Activated T-helper 17 cell treated with anti-CD3 and anti-CD28 coated beads, Interleukin-2, amount 50 U/mL, for 72 hours (primary cell): ENCODE results near the gene ALCAM. TPM values are rescaled to one million over a fixed set of nuclear protein-coding genes. Genes with fewer than 3 reads are reported as not detected.
"Not testable (repeated sequence)": the region's sequence is repeated elsewhere in the genome, so short reads cannot be mapped to it uniquely, and the experiment has no call there.

Experiments
- ATAC-seq: fragments of 150-1000 bp; cut with Tn5 transposase; replicated peaks from 2 replicates; pipeline ENCODE4 v1.10.0; 2021; ENCODE audit warnings: mild to moderate bottlenecking, moderate library complexity
- H3K27ac Mint-ChIP-seq: one replicate; pipeline ENCODE4 v1.8.0; 2022; ENCODE audit warnings: mixed read lengths
- H3K27me3 Mint-ChIP-seq: one replicate; pipeline ENCODE4 v1.8.0; 2022; ENCODE audit warnings: mixed read lengths
- H3K36me3 Mint-ChIP-seq: one replicate; pipeline ENCODE4 v1.8.0; 2022; ENCODE audit warnings: low read depth, mild to moderate bottlenecking, mixed read lengths
- H3K4me1 Mint-ChIP-seq: one replicate; pipeline ENCODE4 v1.8.0; 2022; ENCODE audit warnings: mixed read lengths
- H3K4me3 Mint-ChIP-seq: one replicate; pipeline ENCODE4 v1.8.0; 2022; ENCODE audit warnings: mild to moderate bottlenecking, mixed read lengths
- H3K9me3 Mint-ChIP-seq: one replicate; pipeline ENCODE4 v1.8.0; 2022; ENCODE audit warnings: mixed read lengths
- total RNA-seq, 2 donors: library from RNA; stranded (reverse); gene quantifications; one replicate each; pipeline ENCODE4 v1.2.3, GENCODE V29; 2022

ALCAM gene
- total RNA-seq, 2 donors from 2014 or later: 8.2 to 11.9 TPM

DNA sequence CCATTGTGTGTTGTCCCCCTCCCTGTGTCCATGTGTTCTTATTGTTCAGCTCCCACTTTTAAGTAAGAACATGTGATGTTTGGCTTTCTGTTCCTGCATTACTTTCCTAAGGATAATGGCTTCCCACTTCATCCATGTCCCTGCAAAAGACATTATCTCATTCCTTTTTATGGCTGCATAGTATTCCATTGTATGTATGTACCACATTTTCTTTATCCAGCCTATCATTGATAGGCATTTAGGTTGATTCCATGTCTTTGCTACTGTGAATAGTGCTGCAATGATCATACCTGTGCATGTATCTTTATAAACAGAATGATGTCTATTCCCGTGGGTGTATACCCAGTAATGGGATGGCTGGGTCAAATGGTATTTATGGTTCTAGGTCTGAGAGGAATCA is 23.1 kb downstream of the ALCAM start:
- not testable (repeated sequence) for H3K27me3 Mint-ChIP-seq, H3K36me3 Mint-ChIP-seq, ATAC-seq, H3K4me3 Mint-ChIP-seq, H3K4me1 Mint-ChIP-seq, H3K27ac Mint-ChIP-seq
- peaks cover 11% of the 10 kb centered on the region for H3K9me3 Mint-ChIP-seq

GRCh38 chr3:105392598-105392997 is 25.9 kb downstream of the ALCAM start:
- H3K4me3 Mint-ChIP-seq, H3K4me1 Mint-ChIP-seq, H3K36me3 Mint-ChIP-seq, H3K27ac Mint-ChIP-seq, H3K27me3 Mint-ChIP-seq, ATAC-seq: not testable (repeated sequence)
- H3K9me3 Mint-ChIP-seq: peaks cover 11% of the 10 kb centered on the region

GRCh38 chr3:105394177-105394576 is 27.5 kb downstream of the ALCAM start:
- H3K36me3 Mint-ChIP-seq: no peaks in the 10 kb centered on the region
- no peaks in the 10 kb centered on the region for H3K4me1 Mint-ChIP-seq
- no peaks in the 10 kb centered on the region for H3K27me3 Mint-ChIP-seq
- no peak overlapping the region for H3K4me3 Mint-ChIP-seq
- H3K9me3 Mint-ChIP-seq: peaks cover 11% of the 10 kb centered on the region
- ATAC-seq: no peak
- no peak overlapping the region for H3K27ac Mint-ChIP-seq

- H3K4me1 Mint-ChIP-seq: no peaks in the 10 kb centered on the region
- H3K9me3 Mint-ChIP-seq: no peaks in the 10 kb centered on the region
- no peak overlapping the region for H3K4me3 Mint-ChIP-seq
- no peak overlapping the region for H3K27ac Mint-ChIP-seq
- ATAC-seq: no peak
- no peaks in the 10 kb centered on the region for H3K36me3 Mint-ChIP-seq
- no peaks in the 10 kb centered on the region for H3K27me3 Mint-ChIP-seq
These were observed 31.3 kb downstream of the ALCAM start for GRCh38 chr3:105397974-105398373.

DNA sequence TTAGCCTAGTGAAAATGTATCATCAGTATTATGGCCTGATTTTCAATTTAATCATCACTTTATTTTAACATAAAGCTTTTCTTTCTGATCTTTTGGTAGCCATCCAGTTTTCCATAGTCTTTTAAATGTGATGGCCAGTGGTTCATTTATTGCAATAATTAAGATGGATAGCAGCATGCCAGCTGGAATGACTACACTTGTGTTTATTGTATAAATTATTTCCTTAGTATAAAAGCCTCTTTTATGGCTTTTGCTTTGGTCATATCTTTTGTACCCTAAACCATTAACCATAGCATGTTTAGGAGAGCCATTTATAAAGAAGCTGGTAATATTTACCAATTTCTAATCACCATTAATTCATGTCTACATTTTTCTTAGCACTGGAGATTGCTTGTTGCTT is 31.7 kb downstream of the ALCAM start:
- H3K9me3 Mint-ChIP-seq: peaks cover 2% of the 10 kb centered on the region
- no peak for ATAC-seq
- H3K27ac Mint-ChIP-seq: no peak overlapping the region
- H3K36me3 Mint-ChIP-seq: peaks cover 3% of the 10 kb centered on the region
- H3K4me1 Mint-ChIP-seq: no peaks in the 10 kb centered on the region
- H3K27me3 Mint-ChIP-seq: no peaks in the 10 kb centered on the region
- H3K4me3 Mint-ChIP-seq: no peak overlapping the region

- no peak for ATAC-seq
- H3K4me3 Mint-ChIP-seq: no peak overlapping the region
- H3K27me3 Mint-ChIP-seq: no peaks in the 10 kb centered on the region
- H3K9me3 Mint-ChIP-seq: peaks cover 8% of the 10 kb centered on the region
- H3K27ac Mint-ChIP-seq: no peak overlapping the region
- no peaks in the 10 kb centered on the region for H3K4me1 Mint-ChIP-seq
- H3K36me3 Mint-ChIP-seq: peaks cover 6% of the 10 kb centered on the region
These were observed 32.4 kb downstream of the ALCAM start for GRCh38 chr3:105399062-105399461.

DNA sequence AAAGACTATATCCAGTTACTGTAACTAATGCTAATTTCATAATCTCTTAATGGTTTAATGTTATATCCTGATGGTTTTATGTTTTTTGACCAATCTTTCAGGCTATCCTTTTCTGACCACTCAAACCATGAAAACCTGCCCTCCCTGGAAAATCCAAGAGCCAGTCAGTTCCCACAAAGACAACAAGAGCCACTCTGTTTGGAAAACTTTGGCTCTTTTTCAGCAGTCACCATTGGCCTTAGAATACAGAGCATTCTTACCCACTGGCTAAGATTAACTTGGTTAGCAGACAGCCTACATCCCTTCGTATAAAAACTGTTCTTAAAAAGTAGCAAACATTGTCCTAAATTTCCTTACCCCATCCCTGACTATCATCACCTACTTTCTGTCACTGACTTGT is 32.9 kb downstream of the ALCAM start:
- H3K27me3 Mint-ChIP-seq: no peaks in the 10 kb centered on the region
- peaks cover 10% of the 10 kb centered on the region for H3K9me3 Mint-ChIP-seq
- no peak overlapping the region for H3K4me3 Mint-ChIP-seq
- H3K4me1 Mint-ChIP-seq: no peaks in the 10 kb centered on the region
- no peak overlapping the region for H3K27ac Mint-ChIP-seq
- peaks cover 6% of the 10 kb centered on the region for H3K36me3 Mint-ChIP-seq
- no peak for ATAC-seq

- Mint-ChIP-seq H3K27ac (no peak overlapping the region), H3K36me3 (peaks cover 6% of the 10 kb centered on the region), H3K4me3 (no peak overlapping the region), H3K9me3 (peaks cover 10% of the 10 kb centered on the region), H3K27me3 (no peaks in the 10 kb centered on the region), H3K4me1 (no peaks in the 10 kb centered on the region)
- no peak for ATAC-seq
These were observed 34.5 kb downstream of the ALCAM start for GRCh38 chr3:105401254-105401653.

GRCh38 chr3:105401691-105402149 is 35.0 kb downstream of the ALCAM start:
- no peak overlapping the region for H3K27ac Mint-ChIP-seq
- H3K27me3 Mint-ChIP-seq: no peaks in the 10 kb centered on the region
- H3K9me3 Mint-ChIP-seq: peaks cover 10% of the 10 kb centered on the region
- no peaks in the 10 kb centered on the region for H3K4me1 Mint-ChIP-seq
- H3K36me3 Mint-ChIP-seq: peaks cover 6% of the 10 kb centered on the region
- no peak overlapping the region for H3K4me3 Mint-ChIP-seq
- no peak for ATAC-seq

DNA sequence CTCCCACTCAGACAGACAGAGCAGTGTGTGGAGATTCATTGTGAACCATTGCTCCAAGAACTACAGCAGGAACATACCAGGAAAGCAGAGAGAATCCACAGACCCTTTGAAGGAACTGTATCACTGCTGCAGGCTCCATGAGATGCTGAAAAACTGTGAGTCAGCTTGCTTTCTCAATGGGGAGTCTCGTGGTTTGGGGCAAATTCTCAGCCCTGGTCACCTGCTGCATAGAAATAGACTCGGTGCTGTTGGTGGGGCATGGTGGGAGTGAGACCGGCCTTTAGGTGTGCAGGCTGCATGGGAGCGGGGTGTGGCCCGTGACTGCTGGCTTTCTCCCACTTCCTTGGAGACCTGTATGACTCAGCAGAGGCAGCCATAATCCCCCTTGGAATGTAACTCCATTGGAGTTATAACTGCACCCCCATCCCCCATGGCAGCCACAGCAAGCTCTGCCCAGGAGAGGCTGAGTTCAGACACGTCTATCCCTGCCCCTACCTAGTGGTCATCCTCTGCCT is 35.6 kb downstream of the ALCAM start:
- H3K9me3 Mint-ChIP-seq: peaks cover 10% of the 10 kb centered on the region
- no peak overlapping the region for H3K27ac Mint-ChIP-seq
- H3K27me3 Mint-ChIP-seq: no peaks in the 10 kb centered on the region
- no peaks in the 10 kb centered on the region for H3K4me1 Mint-ChIP-seq
- H3K36me3 Mint-ChIP-seq: peaks cover 6% of the 10 kb centered on the region
- ATAC-seq: no peak
- H3K4me3 Mint-ChIP-seq: no peak overlapping the region

- not testable (repeated sequence) for H3K9me3 Mint-ChIP-seq, ATAC-seq
These were observed 36.3 kb downstream of the ALCAM start for GRCh38 chr3:105403034-105403433.

DNA sequence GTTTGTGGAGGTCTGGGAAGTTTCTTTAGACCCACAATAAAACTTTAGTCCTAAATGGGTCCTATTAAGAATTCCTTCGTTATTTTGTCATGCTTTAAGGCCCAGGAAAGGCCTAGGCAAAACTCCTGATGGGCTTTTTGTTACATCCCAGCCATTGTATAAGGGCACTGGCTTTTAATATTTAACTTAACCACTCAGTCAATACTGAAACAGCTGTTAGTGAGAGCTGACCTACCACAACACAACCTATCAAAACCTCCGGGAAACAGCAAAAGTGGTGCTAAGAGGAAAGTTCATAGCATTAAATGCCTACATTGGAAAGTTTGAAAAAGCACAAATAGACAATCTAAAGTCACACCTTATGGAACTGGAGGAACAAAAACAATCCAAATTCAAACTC is 39.6 kb downstream of the ALCAM start:
- Mint-ChIP-seq H3K27me3 (no peaks in the 10 kb centered on the region), H3K36me3 (peaks cover 6% of the 10 kb centered on the region), H3K4me3 (no peak overlapping the region), H3K27ac (no peak overlapping the region), H3K9me3 (peaks cover 10% of the 10 kb centered on the region), H3K4me1 (no peaks in the 10 kb centered on the region)
- no peak for ATAC-seq

More at GRCh38 chr3:105403034-105403433, 36.3 kb downstream of the ALCAM start:
- not testable (repeated sequence) for H3K4me1 Mint-ChIP-seq, H3K36me3 Mint-ChIP-seq, H3K4me3 Mint-ChIP-seq, H3K27me3 Mint-ChIP-seq, H3K27ac Mint-ChIP-seq

DNA sequence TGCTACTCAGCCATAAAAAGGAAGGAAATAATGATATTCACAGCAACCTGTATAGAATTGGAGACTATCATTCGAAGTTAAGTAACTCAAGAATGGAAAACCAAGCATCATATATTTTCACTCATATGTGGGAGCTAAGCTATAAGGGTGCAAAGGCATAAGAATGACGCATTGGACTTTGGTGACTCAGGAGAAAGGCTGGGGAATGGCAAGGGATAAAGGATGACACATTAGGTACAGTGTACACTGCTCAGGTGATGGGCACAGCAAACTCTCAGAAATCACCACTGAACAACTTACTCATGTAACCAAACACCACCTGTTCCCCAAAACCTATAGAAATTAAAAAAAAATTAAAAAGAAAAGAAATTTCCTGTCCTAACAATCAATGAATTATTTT is 42.7 kb downstream of the ALCAM start:
- no peak overlapping the region for H3K27ac Mint-ChIP-seq
- no peaks in the 10 kb centered on the region for H3K27me3 Mint-ChIP-seq
- no peaks in the 10 kb centered on the region for H3K36me3 Mint-ChIP-seq
- no peak overlapping the region for H3K4me3 Mint-ChIP-seq
- H3K9me3 Mint-ChIP-seq: no peaks in the 10 kb centered on the region
- no peak for ATAC-seq
- H3K4me1 Mint-ChIP-seq: no peaks in the 10 kb centered on the region

DNA sequence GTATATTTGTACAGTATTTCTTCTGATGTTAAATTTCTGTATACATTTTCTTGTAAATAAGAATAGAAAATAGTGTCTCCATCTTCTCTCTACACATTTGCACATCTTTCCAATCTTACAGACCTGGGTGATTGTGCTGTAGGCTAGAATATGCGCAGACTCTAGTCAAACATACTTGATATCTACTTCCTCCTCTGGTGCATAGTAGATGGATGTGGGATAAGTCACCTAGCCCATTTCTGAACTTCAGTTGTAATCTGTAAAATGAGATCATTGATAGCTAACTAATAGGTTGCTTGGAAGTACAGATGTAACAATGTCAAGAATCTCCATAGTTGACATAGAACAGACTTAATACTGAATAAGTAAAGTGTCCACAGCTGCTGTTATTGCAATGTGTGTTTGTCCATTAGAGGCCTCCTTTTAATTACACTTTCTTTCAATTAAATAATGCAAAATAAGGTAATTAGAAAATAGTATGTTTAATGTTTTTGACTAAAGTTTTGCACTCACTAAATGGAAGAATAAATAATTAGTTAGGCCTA is 46.7 kb downstream of the ALCAM start:
- no peaks in the 10 kb centered on the region for H3K9me3 Mint-ChIP-seq
- no peaks in the 10 kb centered on the region for H3K27me3 Mint-ChIP-seq
- H3K36me3 Mint-ChIP-seq: no peaks in the 10 kb centered on the region

GRCh38 chr3:105414841-105415240 is 48.1 kb downstream of the ALCAM start:
- Mint-ChIP-seq H3K27me3 (no peaks in the 10 kb centered on the region), H3K36me3 (no peaks in the 10 kb centered on the region), H3K27ac (no peak overlapping the region), H3K4me1 (peaks cover 4% of the 10 kb centered on the region), H3K4me3 (no peak overlapping the region), H3K9me3 (no peaks in the 10 kb centered on the region)
- no peak for ATAC-seq

More for the DNA sequence above, 46.7 kb downstream of the ALCAM start:
- no peaks in the 10 kb centered on the region for H3K4me1 Mint-ChIP-seq
- H3K27ac Mint-ChIP-seq: no peak overlapping the region
- H3K4me3 Mint-ChIP-seq: no peak overlapping the region
- ATAC-seq: no peak

DNA sequence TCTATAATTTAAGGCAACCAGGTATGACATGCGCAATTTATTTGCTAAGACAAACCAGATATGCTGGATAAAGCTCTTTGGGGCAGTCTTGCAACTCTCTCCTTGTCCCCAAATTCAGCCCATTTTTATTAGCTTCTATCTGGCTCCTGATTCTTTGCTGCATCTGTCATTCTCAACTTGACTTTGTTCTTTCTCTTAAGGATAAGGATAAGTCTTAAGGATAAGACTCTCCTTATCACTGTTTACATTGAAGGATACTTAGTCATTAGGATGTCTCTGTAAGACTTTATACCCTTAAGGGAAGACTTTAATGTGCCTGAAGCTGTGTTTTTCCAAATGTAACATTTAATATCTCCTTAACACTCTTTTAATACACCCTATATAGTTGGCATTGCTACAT is 49.2 kb downstream of the ALCAM start:
- peaks cover 4% of the 10 kb centered on the region for H3K4me1 Mint-ChIP-seq
- no peak overlapping the region for H3K27ac Mint-ChIP-seq
- H3K36me3 Mint-ChIP-seq: no peaks in the 10 kb centered on the region
- H3K27me3 Mint-ChIP-seq: no peaks in the 10 kb centered on the region
- ATAC-seq: no peak
- no peak overlapping the region for H3K4me3 Mint-ChIP-seq
- H3K9me3 Mint-ChIP-seq: no peaks in the 10 kb centered on the region
